ENCODE measurements around the gene CDK5RAP2.

Gene CDK5RAP2

DNA sequence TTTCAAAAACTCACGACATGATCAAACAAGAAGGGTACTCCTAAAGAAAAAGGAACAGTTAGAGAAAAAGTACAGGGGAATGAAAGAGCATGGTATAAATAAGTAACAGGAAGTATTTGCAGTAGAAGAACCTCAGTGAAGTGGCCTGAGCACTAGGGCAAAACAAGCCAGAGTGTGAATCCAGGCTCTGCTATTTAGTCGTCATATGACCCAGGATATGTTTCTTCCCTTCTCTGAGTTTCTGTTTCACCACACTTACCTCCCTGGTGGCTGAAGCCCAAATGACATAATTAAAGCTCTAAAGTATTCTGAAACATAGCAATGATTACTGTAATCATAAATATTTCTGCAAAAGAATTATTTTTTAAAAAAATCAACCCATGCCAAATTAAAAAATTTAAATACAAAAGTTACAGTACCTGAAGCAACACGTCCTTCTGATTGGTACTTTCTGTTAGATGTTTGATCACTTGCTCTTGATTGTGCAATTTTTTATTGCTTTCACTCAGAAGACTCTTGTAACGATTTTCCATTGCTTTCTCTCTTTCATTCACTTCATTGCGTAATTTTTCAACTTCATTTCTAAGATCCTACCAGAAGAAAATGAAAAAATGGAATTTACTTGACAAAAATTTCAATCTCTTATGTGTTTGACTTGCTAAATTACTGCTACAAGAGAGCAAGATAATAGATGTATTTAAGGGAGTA, 88.9 kb downstream of the CDK5RAP2 start:
- Histone ChIP-seq H3K4me1 (ENCODE audit: insufficient read depth, low read length, poor library complexity, severe bottlenecking) (no peaks in the 10 kb centered on the region), H3K9ac (ENCODE audit: low read depth, low read length, poor library complexity, severe bottlenecking) (no peak overlapping the region), H3K4me2 (ENCODE audit: low read depth, low read length, poor library complexity, severe bottlenecking) (no peak overlapping the region), H2AFZ (ENCODE audit: low read length) (no peak overlapping the region), H4K20me1 (ENCODE audit: insufficient read depth, low read length, poor library complexity, severe bottlenecking) (no peaks in the 10 kb centered on the region), H3K9me3 (ENCODE audit: insufficient read depth, low read depth, low read length) (no peaks in the 10 kb centered on the region), H3K4me3 (ENCODE audit: low read length, poor library complexity, severe bottlenecking) (no peak overlapping the region), H3K27me3 (ENCODE audit: insufficient read depth, low read length, poor library complexity, severe bottlenecking) (no peaks in the 10 kb centered on the region), H3F3A (ENCODE audit: low read depth) (no peaks in the 10 kb centered on the region), H3K79me2 (ENCODE audit: insufficient read depth, low read length) (no peaks in the 10 kb centered on the region), H3K36me3 (ENCODE audit: insufficient read depth, low read length) (peaks cover 63% of the 10 kb centered on the region; the same call in 1 of the 2 replicates), H3K9me2 (replicated peaks; ENCODE audit: low read depth, low read length) (no peaks in the 10 kb centered on the region)
- no peak for TF ChIP-seq EZH2phosphoT487 (IDR thresholded peaks at IDR 0.05; ENCODE audit: borderline replicate concordance)
- TF ChIP-seq, protein P1, sequence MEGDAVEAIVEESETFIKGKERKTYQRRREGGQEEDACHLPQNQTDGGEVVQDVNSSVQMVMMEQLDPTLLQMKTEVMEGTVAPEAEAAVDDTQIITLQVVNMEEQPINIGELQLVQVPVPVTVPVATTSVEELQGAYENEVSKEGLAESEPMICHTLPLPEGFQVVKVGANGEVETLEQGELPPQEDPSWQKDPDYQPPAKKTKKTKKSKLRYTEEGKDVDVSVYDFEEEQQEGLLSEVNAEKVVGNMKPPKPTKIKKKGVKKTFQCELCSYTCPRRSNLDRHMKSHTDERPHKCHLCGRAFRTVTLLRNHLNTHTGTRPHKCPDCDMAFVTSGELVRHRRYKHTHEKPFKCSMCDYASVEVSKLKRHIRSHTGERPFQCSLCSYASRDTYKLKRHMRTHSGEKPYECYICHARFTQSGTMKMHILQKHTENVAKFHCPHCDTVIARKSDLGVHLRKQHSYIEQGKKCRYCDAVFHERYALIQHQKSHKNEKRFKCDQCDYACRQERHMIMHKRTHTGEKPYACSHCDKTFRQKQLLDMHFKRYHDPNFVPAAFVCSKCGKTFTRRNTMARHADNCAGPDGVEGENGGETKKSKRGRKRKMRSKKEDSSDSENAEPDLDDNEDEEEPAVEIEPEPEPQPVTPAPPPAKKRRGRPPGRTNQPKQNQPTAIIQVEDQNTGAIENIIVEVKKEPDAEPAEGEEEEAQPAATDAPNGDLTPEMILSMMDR (conservative IDR thresholded peaks at IDR 0.05; ENCODE audit: low read length) = no peak

DNA sequence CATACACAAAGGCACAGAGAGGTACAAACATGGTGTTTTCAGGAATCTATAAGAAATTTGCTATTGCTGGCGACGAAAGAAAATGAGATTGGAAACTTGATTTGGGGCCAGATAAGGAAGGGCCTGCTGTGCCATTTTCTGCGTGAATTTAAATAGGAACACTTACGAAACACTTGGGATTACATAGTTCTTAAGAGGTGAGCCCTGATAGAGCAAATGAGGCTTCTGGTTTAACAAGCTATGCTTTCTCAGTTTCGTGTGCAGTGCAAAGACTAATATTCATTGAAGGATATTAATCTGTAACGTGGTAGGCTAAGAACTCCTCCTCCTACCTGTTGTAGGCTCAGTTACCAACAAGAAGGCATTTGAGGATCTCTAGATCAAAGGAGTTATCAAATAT, 93.1 kb downstream of the CDK5RAP2 start:
- no peaks in the 10 kb centered on the region for H3K27me3 ChIP-seq (ENCODE audit: insufficient read depth, low read length, poor library complexity, severe bottlenecking)
- H3K4me3 ChIP-seq (ENCODE audit: low read length, poor library complexity, severe bottlenecking) = no peak overlapping the region
- H3K36me3 ChIP-seq (ENCODE audit: insufficient read depth, low read length) = peaks cover 87% of the 10 kb centered on the region
- H4K20me1 ChIP-seq (ENCODE audit: insufficient read depth, low read length, poor library complexity, severe bottlenecking) = no peaks in the 10 kb centered on the region
- H3K4me1 ChIP-seq (ENCODE audit: insufficient read depth, low read length, poor library complexity, severe bottlenecking) = no peaks in the 10 kb centered on the region
- H3K9me2 ChIP-seq (replicated peaks; ENCODE audit: low read depth, low read length) = no peaks in the 10 kb centered on the region
- TF ChIP-seq, protein P1 (conservative IDR thresholded peaks at IDR 0.05; ENCODE audit: low read length) = no peak
- no peak for TF ChIP-seq EZH2phosphoT487 (IDR thresholded peaks at IDR 0.05; ENCODE audit: borderline replicate concordance)
- no peak overlapping the region for H2AFZ ChIP-seq (ENCODE audit: low read length)
- H3K9ac ChIP-seq (ENCODE audit: low read depth, low read length, poor library complexity, severe bottlenecking) = no peak overlapping the region
- H3F3A ChIP-seq (ENCODE audit: low read depth) = no peaks in the 10 kb centered on the region
- no peaks in the 10 kb centered on the region for H3K9me3 ChIP-seq (ENCODE audit: insufficient read depth, low read depth, low read length)
- no peaks in the 10 kb centered on the region for H3K79me2 ChIP-seq (ENCODE audit: insufficient read depth, low read length)
- H3K4me2 ChIP-seq (ENCODE audit: low read depth, low read length, poor library complexity, severe bottlenecking) = no peak overlapping the region

DNA sequence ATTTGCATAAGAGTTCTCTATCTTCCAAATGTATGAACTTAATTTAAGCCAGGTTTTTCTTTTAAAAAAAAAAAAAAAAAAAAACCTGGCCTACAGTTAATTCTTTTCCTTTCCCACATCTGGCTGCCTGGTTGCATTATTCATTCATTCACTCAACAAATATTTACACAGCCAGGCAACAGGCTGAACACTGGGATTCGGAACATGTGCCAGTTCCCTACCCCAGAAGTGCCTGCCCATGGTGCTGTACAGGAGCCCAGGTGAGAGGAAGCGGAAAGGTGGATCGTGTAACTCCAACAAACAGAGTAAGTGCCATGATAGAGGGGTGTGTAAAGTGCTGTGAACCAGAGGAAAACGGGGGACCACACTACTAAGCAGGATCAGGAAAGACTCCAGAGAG, 93.6 kb downstream of the CDK5RAP2 start:
- TF ChIP-seq, protein P1 (conservative IDR thresholded peaks at IDR 0.05; ENCODE audit: low read length) = no peak
- TF ChIP-seq EZH2phosphoT487 (IDR thresholded peaks at IDR 0.05; ENCODE audit: borderline replicate concordance) = no peak
- Histone ChIP-seq H3K4me3 (ENCODE audit: low read length, poor library complexity, severe bottlenecking) (no peak overlapping the region), H3K9me3 (ENCODE audit: insufficient read depth, low read depth, low read length) (no peaks in the 10 kb centered on the region), H3F3A (ENCODE audit: low read depth) (no peaks in the 10 kb centered on the region), H2AFZ (ENCODE audit: low read length) (no peak overlapping the region), H3K4me1 (ENCODE audit: insufficient read depth, low read length, poor library complexity, severe bottlenecking) (no peaks in the 10 kb centered on the region), H3K36me3 (ENCODE audit: insufficient read depth, low read length) (peaks cover 92% of the 10 kb centered on the region), H3K4me2 (ENCODE audit: low read depth, low read length, poor library complexity, severe bottlenecking) (no peak overlapping the region), H3K9me2 (replicated peaks; ENCODE audit: low read depth, low read length) (no peaks in the 10 kb centered on the region), H3K9ac (ENCODE audit: low read depth, low read length, poor library complexity, severe bottlenecking) (no peak overlapping the region), H4K20me1 (ENCODE audit: insufficient read depth, low read length, poor library complexity, severe bottlenecking) (no peaks in the 10 kb centered on the region), H3K79me2 (ENCODE audit: insufficient read depth, low read length) (no peaks in the 10 kb centered on the region), H3K27me3 (ENCODE audit: insufficient read depth, low read length, poor library complexity, severe bottlenecking) (no peaks in the 10 kb centered on the region)
